Measurements from ENCODE around the gene E2F4. TPM values are rescaled to one million over a fixed set of nuclear protein-coding genes. Genes with fewer than 3 reads are reported as not detected.

The E2F4 gene
- total RNA-seq, 1 experiment from 2014 or later: 114 TPM

GRCh38 chr16:67155295-67156142 is 36.4 kb upstream of the E2F4 start:
- H3K9ac ChIP-seq (ENCODE audit: low read length): no peak overlapping the region

More at GRCh38 chr16:67155295-67156142, 36.4 kb upstream of the E2F4 start:
- ChIA-PET CTCF (interaction anchor here (0.6 to 5.8 kb wide), 32 partner anchors 13 to 275 kb away, joined by 3 to 79 read pairs (median 4); partner anchors contain the start of genes CES3, NOL3 and PDP2), RAD21 (ENCODE audit: low non-redundant PET in 1 of 2, low total read pairs in 2 of 2, uncharacterized antibody in 2 of 2, unreplicated experiment in 2 of 2) (interaction anchor here (0.6 to 1.5 kb wide), 6 partner anchors 45 to 201 kb away, joined by 3 to 19 read pairs (median 4); no protein-coding TSS in a partner anchor), POLR2A (interaction anchor here (0.8 to 1.3 kb wide), 3 partner anchors 15 to 138 kb away, joined by 4 to 8 read pairs (median 4); partner anchors contain the start of gene NOL3)
- no peaks in the 10 kb centered on the region for H3K9me2 ChIP-seq (ENCODE audit: insufficient read depth)
- DNase-seq (ENCODE audit: low read depth, low spot score): no peak
- H3K36me3 ChIP-seq (ENCODE audit: control insufficient read depth in 1 of 2, insufficient read depth in 2 of 2, low read length in 2 of 2): no peaks in the 10 kb centered on the region
- no peaks in the 10 kb centered on the region for H4K20me1 ChIP-seq (ENCODE audit: insufficient read depth)
- peaks cover 6 to 36% of the 10 kb centered on the region in 2 experiments for H3K4me1 ChIP-seq (ENCODE audit: control insufficient read depth in 1 of 2, insufficient read depth in 2 of 2, low read length in 2 of 2)
- H3K27ac ChIP-seq (ENCODE audit: low read depth, low read length): no peak overlapping the region
- H2AFZ ChIP-seq (ENCODE audit: low read depth, low read length, poor library complexity, severe bottlenecking): no peak overlapping the region
- TF ChIP-seq RAD21 (IDR thresholded peaks at IDR 0.05; ENCODE audit: low read depth): peak; percentile 86
- peak; percentile 78 to 86 (median 86) for TF ChIP-seq CTCF (IDR thresholded peaks at IDR 0.05 in 2 of 3, conservative IDR thresholded peaks at IDR 0.05 in 1 of 3; ENCODE audit: borderline replicate concordance in 1 of 3, insufficient read depth in 1 of 3, low read depth in 2 of 3, low read length in 2 of 3)
- peak; percentile 46 for TF ChIP-seq YY1 (IDR thresholded peaks at IDR 0.05; ENCODE audit: extremely low read depth, insufficient replicate concordance, low read depth, low read length)
- no peak for TF ChIP-seq ZNF274 (IDR thresholded peaks at IDR 0.05; ENCODE audit: low read depth, low read length)
- ATAC-seq: peak; percentile 59
- intact Hi-C loops (cut with micrococcal nuclease): loop anchor here (1.0 to 5.0 kb wide), 3 partner anchors 141 to 203 kb away; no protein-coding TSS in a partner anchor
- no TSS peak for BruUV-seq (replicated peaks)
- H3K4me2 ChIP-seq (ENCODE audit: low read length): peak overlapping the region; percentile 47
- no peaks in the 10 kb centered on the region for H3K27me3 ChIP-seq (ENCODE audit: insufficient read depth, low read length)
- no peaks in the 10 kb centered on the region; the same call in 1 of the 2 replicates for H3K79me2 ChIP-seq (ENCODE audit: insufficient read depth, low read length)
- no peak overlapping the region for H3K4me3 ChIP-seq (replicated peaks in 1 of 2; ENCODE audit: low read depth in 1 of 2, low read length in 2 of 2)
- H3K9me3 ChIP-seq (ENCODE audit: control insufficient read depth in 1 of 2, insufficient read depth in 1 of 2, low read depth in 1 of 2, low read length in 2 of 2): no peaks in the 10 kb centered on the region

Data from HCT116 (cell line).